GM12892 (cell line): Measurements from ENCODE around the gene C11orf24.

Experiments used
- POLR2A ChIP-seq: IDR thresholded peaks from 2 replicates; pipeline ENCODE4 v1.6.1; 2011; ENCODE audit warnings: low read depth, low read length, control low read depth
- POLR2AphosphoS5 ChIP-seq: IDR thresholded peaks from 2 replicates; pipeline ENCODE4 v1.6.1; 2011; ENCODE audit warnings: low read depth, low read length, control low read depth

DNA sequence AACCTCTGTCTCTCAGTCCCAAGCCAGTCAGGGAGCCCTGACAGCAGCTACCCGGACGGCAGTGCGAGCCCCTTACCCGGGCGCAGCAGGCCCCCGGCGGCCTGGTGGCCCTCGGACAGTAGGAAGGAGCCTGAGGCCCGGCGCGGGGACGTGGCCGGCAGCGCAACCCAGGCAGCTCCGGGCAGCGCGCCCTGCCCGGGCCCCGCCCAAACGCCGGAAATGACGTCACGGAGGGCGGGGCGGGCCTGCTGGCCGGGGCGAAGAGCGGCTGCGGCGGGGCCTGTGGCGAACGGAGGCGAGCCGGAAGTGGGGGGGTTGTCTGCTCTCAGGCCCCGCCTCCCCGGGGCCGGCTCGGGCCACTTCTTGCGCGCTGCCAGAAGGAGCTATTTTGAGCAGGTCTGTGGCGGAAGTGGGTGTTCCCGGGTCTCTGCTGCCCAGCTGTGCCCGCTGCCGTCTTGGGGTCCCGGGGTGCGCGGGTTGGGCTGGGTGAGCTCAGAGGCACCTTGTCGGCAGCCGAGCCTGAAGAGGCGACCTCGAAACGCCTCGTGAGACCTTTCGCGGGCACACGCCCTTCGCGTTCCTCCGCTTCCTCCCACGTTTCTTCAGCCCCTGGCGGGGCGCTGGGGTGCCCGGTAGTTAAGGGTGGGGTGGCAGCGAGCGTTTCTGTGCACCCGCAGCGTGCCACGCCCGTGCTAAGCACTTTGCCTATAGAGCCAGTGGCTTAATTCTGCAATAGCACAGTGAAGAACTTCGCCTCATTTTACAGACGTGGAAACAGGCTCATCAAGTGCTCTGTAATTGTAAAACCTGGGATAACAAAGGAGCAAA, at the start of gene C11orf24:
- TF ChIP-seq POLR2A: peak; percentile 80; the same call in 1 of the 2 replicates
- peak; percentile 89 for TF ChIP-seq POLR2AphosphoS5
